G401.6 (cell line): ENCODE measurements around the gene RPL22.

Source experiments
- FAIRE-seq: peaks from 2 replicates; lab custom pipeline; 2012; peaks lifted over from hg19 to GRCh38; lab: Jason Lieb, UNC

RPL22 gene

GRCh38 chr1:6171548-6172124, 27.8 kb downstream of the RPL22 start:
- FAIRE-seq: no peak

GRCh38 chr1:6170742-6171201, 28.6 kb downstream of the RPL22 start:
- no peak for FAIRE-seq

GRCh38 chr1:6170116-6170741, 29.2 kb downstream of the RPL22 start:
- FAIRE-seq: no peak

GRCh38 chr1:6168947-6169586, 30.3 kb downstream of the RPL22 start:
- FAIRE-seq: no peak

- FAIRE-seq: no peak
Measured at GRCh38 chr1:6167391-6168303, 31.7 kb downstream of the RPL22 start.

- FAIRE-seq: no peak
Measured at GRCh38 chr1:6166655-6167390, 32.6 kb downstream of the RPL22 start.

GRCh38 chr1:6166221-6166620, 33.2 kb downstream of the RPL22 start:
- no peak for FAIRE-seq

- no peak for FAIRE-seq
Measured at GRCh38 chr1:6165441-6165985, 33.9 kb downstream of the RPL22 start.

- FAIRE-seq: no peak
Measured at GRCh38 chr1:6165027-6165426, 34.4 kb downstream of the RPL22 start.

- no peak for FAIRE-seq
Measured at GRCh38 chr1:6163973-6164617, 35.3 kb downstream of the RPL22 start.

GRCh38 chr1:6163191-6163972, 36.0 kb downstream of the RPL22 start:
- FAIRE-seq: no peak

- no peak for FAIRE-seq
Measured at GRCh38 chr1:6162773-6163172, 36.6 kb downstream of the RPL22 start.

GRCh38 chr1:6162341-6162740, 37.1 kb downstream of the RPL22 start:
- FAIRE-seq: no peak

GRCh38 chr1:6158181-6158580, 41.2 kb downstream of the RPL22 start:
- no peak for FAIRE-seq

- no peak for FAIRE-seq
Measured at GRCh38 chr1:6157528-6158174, 41.7 kb downstream of the RPL22 start.

- no peak for FAIRE-seq
Measured at GRCh38 chr1:6157132-6157527, 42.3 kb downstream of the RPL22 start.

- no peak for FAIRE-seq
Measured at GRCh38 chr1:6154525-6155319, 44.7 kb downstream of the RPL22 start.

GRCh38 chr1:6152882-6153281, 46.5 kb downstream of the RPL22 start:
- FAIRE-seq: no peak

- no peak for FAIRE-seq
Measured at GRCh38 chr1:6152181-6152580, 47.2 kb downstream of the RPL22 start.
